Measurements from ENCODE around the gene TMEM183A.
"Not testable (repeated sequence)": the region's sequence is repeated elsewhere in the genome, so short reads cannot be mapped to it uniquely, and the experiment has no call there.

Gene TMEM183A

DNA sequence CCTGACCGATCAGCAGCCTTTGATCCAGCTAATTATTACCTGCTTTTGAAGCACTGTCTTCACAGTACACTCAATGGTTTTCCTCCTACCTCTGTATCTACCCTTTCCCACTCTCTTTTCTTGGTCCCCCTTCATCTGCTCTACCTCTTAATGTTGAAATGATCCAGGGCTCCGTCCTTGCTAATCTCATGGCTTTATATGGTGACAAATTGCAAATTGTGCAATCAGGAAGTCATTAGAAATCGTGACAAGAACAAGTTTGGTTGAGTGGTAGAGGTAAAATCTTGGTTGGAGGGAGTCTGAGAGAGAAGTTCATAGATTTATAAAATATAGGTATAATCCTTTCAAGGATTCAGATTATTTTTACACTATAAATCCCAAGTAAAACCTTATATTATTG, 30.5 kb upstream of the TMEM183A start:
- TF ChIP-seq, protein P1, sequence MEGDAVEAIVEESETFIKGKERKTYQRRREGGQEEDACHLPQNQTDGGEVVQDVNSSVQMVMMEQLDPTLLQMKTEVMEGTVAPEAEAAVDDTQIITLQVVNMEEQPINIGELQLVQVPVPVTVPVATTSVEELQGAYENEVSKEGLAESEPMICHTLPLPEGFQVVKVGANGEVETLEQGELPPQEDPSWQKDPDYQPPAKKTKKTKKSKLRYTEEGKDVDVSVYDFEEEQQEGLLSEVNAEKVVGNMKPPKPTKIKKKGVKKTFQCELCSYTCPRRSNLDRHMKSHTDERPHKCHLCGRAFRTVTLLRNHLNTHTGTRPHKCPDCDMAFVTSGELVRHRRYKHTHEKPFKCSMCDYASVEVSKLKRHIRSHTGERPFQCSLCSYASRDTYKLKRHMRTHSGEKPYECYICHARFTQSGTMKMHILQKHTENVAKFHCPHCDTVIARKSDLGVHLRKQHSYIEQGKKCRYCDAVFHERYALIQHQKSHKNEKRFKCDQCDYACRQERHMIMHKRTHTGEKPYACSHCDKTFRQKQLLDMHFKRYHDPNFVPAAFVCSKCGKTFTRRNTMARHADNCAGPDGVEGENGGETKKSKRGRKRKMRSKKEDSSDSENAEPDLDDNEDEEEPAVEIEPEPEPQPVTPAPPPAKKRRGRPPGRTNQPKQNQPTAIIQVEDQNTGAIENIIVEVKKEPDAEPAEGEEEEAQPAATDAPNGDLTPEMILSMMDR (IDR thresholded peaks at IDR 0.05; ENCODE audit: low read depth, low read length) = no peak
- no peak for DNase-seq (ENCODE audit: extremely low read depth, low read depth)

DNA sequence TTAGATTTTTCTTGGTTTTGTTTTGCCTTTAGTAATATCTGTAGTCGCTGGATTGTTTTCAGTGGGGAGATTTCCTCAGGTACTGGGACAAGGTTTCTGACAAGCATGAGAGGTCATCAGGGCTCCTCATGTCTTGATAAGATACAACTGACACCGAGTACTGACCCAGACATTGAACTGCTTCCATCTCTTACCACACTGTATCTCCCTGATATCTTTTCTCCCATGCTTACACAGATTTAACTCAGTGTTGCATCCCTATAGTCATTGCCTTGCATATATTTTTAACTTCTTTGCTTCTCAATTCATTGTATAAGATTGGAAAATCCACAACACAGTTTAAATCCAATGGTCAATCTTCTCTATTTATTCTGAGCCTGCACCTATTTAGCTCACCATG, 27.7 kb upstream of the TMEM183A start:
- TF ChIP-seq, protein P1 (IDR thresholded peaks at IDR 0.05; ENCODE audit: low read depth, low read length) = no peak
- DNase-seq (ENCODE audit: extremely low read depth, low read depth) = no peak

DNA sequence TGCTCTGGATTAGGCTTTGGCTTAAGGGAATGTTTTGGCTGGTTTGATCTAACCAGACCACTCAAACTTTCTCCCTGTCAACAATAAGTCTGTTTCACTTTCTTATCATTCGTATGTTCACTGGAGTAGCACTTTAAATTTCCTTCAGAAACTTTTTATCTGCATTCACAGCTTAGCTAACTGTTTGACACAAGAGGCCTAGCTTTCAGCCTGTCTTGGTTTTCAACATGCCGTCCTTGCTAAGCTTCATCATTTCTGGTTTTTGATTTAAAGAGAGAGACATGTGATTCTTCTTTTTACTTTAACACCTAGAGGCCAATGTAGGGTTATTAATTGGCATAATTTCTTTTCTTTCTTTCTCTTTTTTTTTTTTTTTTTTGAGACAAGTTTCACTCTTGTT, 25.2 kb upstream of the TMEM183A start:
- TF ChIP-seq, protein P1 (IDR thresholded peaks at IDR 0.05; ENCODE audit: low read depth, low read length) = no peak
- no peak for DNase-seq (ENCODE audit: extremely low read depth, low read depth)

DNA sequence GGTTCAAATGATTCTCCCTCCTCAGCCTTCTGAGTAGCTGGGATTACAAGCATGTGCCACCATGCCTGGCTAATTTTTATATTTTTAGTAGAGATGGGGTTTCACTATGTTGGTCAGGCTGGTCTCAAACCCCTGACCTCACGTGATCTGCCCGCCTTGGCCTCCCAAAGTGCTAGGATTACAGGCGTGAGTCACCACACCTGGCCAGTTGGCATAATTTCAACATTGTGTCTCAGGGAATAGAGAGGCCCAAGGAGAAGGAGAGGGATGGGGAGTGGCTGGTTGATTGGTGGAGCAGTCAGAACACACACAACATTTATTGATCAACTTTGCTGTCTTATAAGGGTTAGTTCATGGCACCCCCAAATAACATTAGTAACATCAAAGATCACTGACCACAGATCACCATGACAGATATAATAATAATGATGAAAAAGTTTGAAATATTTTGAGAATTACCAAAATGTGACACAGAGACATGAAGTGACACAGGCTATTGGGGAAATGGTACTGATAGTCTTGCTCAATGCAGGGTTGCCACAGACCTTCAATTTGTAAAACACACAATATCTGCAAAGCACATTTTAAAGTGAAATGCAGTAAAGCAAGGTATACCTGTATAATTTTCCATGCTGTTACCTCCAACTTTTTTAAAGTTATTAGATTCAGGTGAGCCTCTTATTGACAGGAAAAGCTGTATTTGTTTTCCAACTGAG, 24.3 kb upstream of the TMEM183A start:
- TF ChIP-seq, protein P1 (IDR thresholded peaks at IDR 0.05; ENCODE audit: low read depth, low read length) = no peak
- no peak for DNase-seq (ENCODE audit: extremely low read depth, low read depth)

DNA sequence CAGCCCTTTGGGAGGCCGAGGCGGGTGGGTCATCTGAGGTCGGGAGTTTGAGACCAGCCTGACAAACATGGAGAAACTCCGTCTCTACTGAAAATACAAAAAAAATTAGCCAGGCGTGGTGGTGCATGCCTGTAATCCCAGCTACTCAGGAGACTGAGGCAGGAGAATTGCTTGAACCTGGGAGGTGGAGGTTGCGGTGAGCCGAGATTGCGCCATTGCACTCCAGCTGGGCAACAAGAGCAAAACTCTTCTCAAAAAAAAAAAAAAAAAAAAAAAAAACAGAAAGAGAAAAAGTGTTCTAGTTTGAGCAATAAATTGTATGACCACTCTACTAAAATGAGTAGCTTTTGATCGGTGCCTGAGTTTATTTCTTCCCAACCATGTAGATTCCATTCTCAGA, 21.1 kb upstream of the TMEM183A start:
- DNase-seq (ENCODE audit: extremely low read depth, low read depth) = not testable (repeated sequence)

DNA sequence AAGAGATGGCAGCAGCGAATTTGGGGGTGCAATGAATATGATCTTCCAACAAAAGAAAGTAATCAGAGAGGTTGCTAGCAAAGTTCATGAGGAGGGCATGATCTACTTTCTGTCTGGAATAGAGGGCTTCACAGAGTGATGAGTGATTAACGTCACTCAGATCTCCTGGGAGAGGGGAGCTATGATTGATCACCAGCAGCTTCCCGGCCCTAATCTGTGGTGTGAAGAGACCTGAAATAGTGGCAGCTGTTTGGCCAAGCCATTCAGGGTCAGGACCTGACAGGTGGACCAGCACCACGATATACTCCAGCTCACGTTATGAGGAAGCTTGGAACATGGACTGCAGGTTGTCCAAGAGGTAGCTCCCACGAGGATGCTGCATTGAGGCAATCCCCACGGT, 19.9 kb upstream of the TMEM183A start:
- TF ChIP-seq, protein P1 (IDR thresholded peaks at IDR 0.05; ENCODE audit: low read depth, low read length) = no peak
- no peak for DNase-seq (ENCODE audit: extremely low read depth, low read depth)

DNA sequence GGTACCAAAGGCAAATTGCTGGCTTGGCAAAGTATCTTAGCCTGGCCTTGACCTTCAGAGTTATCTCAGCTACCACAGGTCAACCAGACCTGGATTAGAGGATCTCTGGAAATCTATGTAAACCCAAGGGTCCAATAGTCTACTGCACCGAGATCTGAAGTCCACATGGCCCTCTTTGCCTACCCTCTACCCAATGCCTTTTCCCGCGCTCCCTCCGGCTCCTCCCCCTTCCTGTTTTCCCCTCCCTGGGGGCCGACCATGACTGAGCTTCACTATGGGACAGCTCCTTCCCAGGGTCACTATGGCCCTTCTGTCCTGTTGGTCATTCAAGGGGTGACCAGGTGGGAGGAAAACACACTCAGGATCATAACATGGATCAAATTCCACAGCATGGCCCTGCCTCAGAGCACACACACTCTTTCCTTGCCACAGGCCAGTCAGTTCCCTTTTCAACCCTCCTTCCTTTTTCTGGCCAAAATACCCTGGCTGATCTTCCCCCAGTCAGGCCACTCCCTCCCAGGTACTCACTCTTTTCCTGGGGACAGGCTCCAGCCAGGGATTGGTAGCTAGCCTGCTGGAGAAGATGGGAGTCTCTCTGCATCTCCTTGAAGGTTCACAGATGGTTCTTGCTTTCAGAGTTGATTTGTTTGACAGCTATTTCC, 19.1 kb upstream of the TMEM183A start:
- TF ChIP-seq, protein P1 (IDR thresholded peaks at IDR 0.05; ENCODE audit: low read depth, low read length) = no peak
- DNase-seq (ENCODE audit: extremely low read depth, low read depth) = no peak

Measured in AG09319 (cell line).